Stimulated activated CD4-positive, alpha-beta T cell treated with anti-CD3 and anti-CD28 coated beads, Interleukin-12 subunit alpha, Interleukin-12 subunit beta, amount 100 ng/mL, for 24 hours (primary cell): Measurements from ENCODE around the gene PPP1R27.

Source experiments
- DNase-seq, 2 experiments: peaks; one replicate each; pipeline ENCODE4 v3.0.0-alpha.2; 2020; ENCODE audit warnings: low read depth in 2 of 2

PPP1R27 gene

GRCh38 chr17:81821603-81822311 lies 13.1 kb downstream of the PPP1R27 start:
- no peak for DNase-seq

- DNase-seq = no peak
Measured at GRCh38 chr17:81821147-81821546, 13.7 kb downstream of the PPP1R27 start.

GRCh38 chr17:81819708-81820107 lies 15.1 kb downstream of the PPP1R27 start:
- DNase-seq = no peak

GRCh38 chr17:81817758-81818147 lies 17.1 kb downstream of the PPP1R27 start:
- no peak for DNase-seq

- DNase-seq = no peak
Measured at GRCh38 chr17:81815646-81815986, 19.2 kb downstream of the PPP1R27 start.

- no peak for DNase-seq
Measured at GRCh38 chr17:81814748-81815645, 19.9 kb downstream of the PPP1R27 start.

GRCh38 chr17:81813861-81814683 lies 20.8 kb downstream of the PPP1R27 start:
- no peak for DNase-seq

GRCh38 chr17:81813371-81813684 lies 21.5 kb downstream of the PPP1R27 start:
- no peak for DNase-seq

- no peak for DNase-seq
Measured at GRCh38 chr17:81812571-81813370, 22.1 kb downstream of the PPP1R27 start.

GRCh38 chr17:81811705-81812570 lies 22.9 kb downstream of the PPP1R27 start:
- DNase-seq = no peak

- DNase-seq = no peak
Measured at GRCh38 chr17:81810892-81811704, 23.8 kb downstream of the PPP1R27 start.

- DNase-seq = no peak
Measured at GRCh38 chr17:81810476-81810875, 24.4 kb downstream of the PPP1R27 start.

- DNase-seq = no peak
Measured at GRCh38 chr17:81809556-81809998, 25.3 kb downstream of the PPP1R27 start.

GRCh38 chr17:81808778-81809555 lies 25.9 kb downstream of the PPP1R27 start:
- no peak for DNase-seq

GRCh38 chr17:81807839-81808238 lies 27.0 kb downstream of the PPP1R27 start:
- DNase-seq = no peak

- DNase-seq = no peak
Measured at GRCh38 chr17:81807210-81807719, 27.6 kb downstream of the PPP1R27 start.

GRCh38 chr17:81806461-81807209 lies 28.2 kb downstream of the PPP1R27 start:
- DNase-seq = no peak
